ENCODE results near the gene PKP2.

GRCh38 chr12:32854716-32855115, 41.9 kb downstream of the PKP2 start:
- no peak for TF ChIP-seq CTCF (IDR thresholded peaks at IDR 0.05)
- TF ChIP-seq POLR2A (IDR thresholded peaks at IDR 0.05), result no peak
- TF ChIP-seq EP300 (IDR thresholded peaks at IDR 0.05), result no peak
- TF ChIP-seq POLR2AphosphoS5 (IDR thresholded peaks at IDR 0.05), result no peak
